Ovary (tissue), 9 donors: ENCODE results near the gene LIPT1. TPM values are rescaled to one million over a fixed set of nuclear protein-coding genes. Genes with fewer than 3 reads are reported as not detected.
A peak's percentile ranks its signal among the peaks of the same experiment; 100 is the strongest.

Experiments
- DNase-seq, 5 donors: peaks; one replicate each; pipeline ENCODE4 v3.0.0-alpha.2; 2019 to 2020
- H3K27ac ChIP-seq, 2 donors: fragments of 200-600 bp; one replicate each; pipeline versions ENCODE4 v1.5.1 to v1.8.0; 2019 to 2022
- H3K27me3 ChIP-seq: fragments of 200-600 bp; one replicate; pipeline ENCODE4 v1.8.0; 2022
- H3K36me3 ChIP-seq: fragments of 200-600 bp; sonication (generic); one replicate; pipeline ENCODE4 v1.5.1; 2019
- H3K4me1 ChIP-seq: one replicate; pipeline ENCODE4 v1.8.1; 2013; ENCODE audit warnings: mild to moderate bottlenecking, moderate library complexity; ENCODE audit not compliant: insufficient read depth
- H3K4me3 ChIP-seq: fragments of 200-600 bp; sonication (generic); one replicate; pipeline ENCODE4 v1.5.1; 2017
- H3K9me3 ChIP-seq, 2 donors: fragments of 200-600 bp in 1 of 2; sonication (generic) in 1 of 2; one replicate each; pipeline versions ENCODE4 v1.5.1 to v1.8.1; 2013 to 2019; ENCODE audit warnings: mild to moderate bottlenecking in 1 of 2, moderate library complexity in 1 of 2
- CTCF ChIP-seq, 3 donors: fragments of 450-650 bp in 2 of 3; fragments of 200-600 bp in 1 of 3; IDR thresholded peaks; one replicate each; pipeline versions ENCODE4 v1.5.1 to v1.8.0; 2016 to 2022; ENCODE audit warnings: antibody characterized with exemption in 3 of 3, mild to moderate bottlenecking in 1 of 3
- EP300 ChIP-seq: sonication (generic); formaldehyde crosslinking; IDR thresholded peaks from one replicate; pipeline ENCODE4 v1.6.1; 2017; ENCODE audit warnings: antibody characterized with exemption
- POLR2A ChIP-seq: fragments of 450-650 bp; IDR thresholded peaks from one replicate; pipeline ENCODE4 v1.6.1; 2017; ENCODE audit warnings: antibody characterized with exemption, mild to moderate bottlenecking, moderate library complexity
- whole genome bisulfite sequencing, 3 donors: extraction: QIAGEN DNeasy Blood & Tissue Kit in 1 of 3; methylation state at CpG; one replicate each; pipeline versions ENCODE4 v1.1.5 to v1.1.7; 2013 to 2017; 5-methylcytosine and 5-hydroxymethylcytosine counted together
- intact Hi-C, 4 donors: fragments of 100-400 bp; cut with DNase I; formaldehyde crosslinking; loops; one replicate each; pipeline versions ENCODE4 v1.11.0 to v1.15.1; 2022 to 2023
- polyA plus RNA-seq, 2 donors: library from polyadenylated mRNA; stranded (reverse); fragments of 200-250 nt in 1 of 2; fragments of 350-450 nt in 1 of 2; fragmentation: Illumina TruSeq in 1 of 2; extraction: RNeasy Lipid Tissue Mini Kit (QIAGEN cat#74804) in 1 of 2; gene quantifications; one replicate each; pipeline ENCODE4 v1.2.3, GENCODE V29; 2013 to 2014
- total RNA-seq, 7 donors: library from RNA; depleted of rRNA in 2 of 7; stranded (reverse); fragments of >200 nt in 2 of 7; fragmentation: NEBNext Ultra II Directional in 3 of 7; extraction: Animal tissue kit (Norgen Biotek cat#: 25700) in 3 of 7; gene quantifications; one replicate each; pipeline versions ENCODE4 v1.1.0 to v1.2.4, GENCODE V29; 2016 to 2023
- donor health status: DM: no; HTN: no; CAD: no; lungs with moderate emphysema.
- donor health status: DM: no; HTN: no; CAD: no.
- donor health status: Bipolar disorder and iron deficiency.
- donor health status: DM: yes; HTN: yes; CAD: no.
- donor health status: DM: no; HTN: no; CAD: no.
- donor health status: DM: yes; HTN: yes; CAD: no.

The LIPT1 gene
- total and polyA plus RNA-seq, 9 donors = 6.2 to 14.6 (median 10.1) TPM

GRCh38 chr2:99181624-99182000, 26.8 kb downstream of the LIPT1 start:
- no peak for TF ChIP-seq POLR2A
- no peak for TF ChIP-seq CTCF (IDR thresholded peaks at IDR 0.05)
- no peak for TF ChIP-seq EP300
- intact Hi-C loops = loop anchor here in 2 of 4 donors (10.0 kb wide), 2 partner anchors 153 to 303 kb away; partner anchors contain the start of genes EIF5B (in 2 of the 2) and TXNDC9 (in 2 of the 2)
- Histone ChIP-seq H3K9me3 (no peaks in the 10 kb centered on the region), H3K4me3 (peak overlapping the region; percentile 78), H3K36me3 (no peaks in the 10 kb centered on the region), H3K27ac (no peak overlapping the region), H3K4me1 (peaks cover 10% of the 10 kb centered on the region), H3K27me3 (no peaks in the 10 kb centered on the region)
- WGBS, 3 donors = 0 to 5% (median 1%) methylated on average over 4 of the region's 4 CpGs
- no peak for DNase-seq

- Histone ChIP-seq H3K4me1 (peaks cover 10% of the 10 kb centered on the region), H3K27ac (no peak overlapping the region), H3K4me3 (no peak overlapping the region), H3K36me3 (no peaks in the 10 kb centered on the region), H3K9me3 (no peaks in the 10 kb centered on the region), H3K27me3 (no peaks in the 10 kb centered on the region)
- DNase-seq = no peak
- 93 to 96% (median 94%) methylated on average over 3 of the region's 3 CpGs for WGBS, 3 donors
- intact Hi-C loops = loop anchor here in 2 of 4 donors (10.0 kb wide), 2 partner anchors 152 to 302 kb away; partner anchors contain the start of genes EIF5B (in 2 of the 2) and TXNDC9 (in 2 of the 2)
- TF ChIP-seq POLR2A (no peak), EP300 (no peak), CTCF (IDR thresholded peaks at IDR 0.05) (no peak)
Observed at GRCh38 chr2:99183025-99183424, 28.3 kb downstream of the LIPT1 start.

GRCh38 chr2:99184811-99185210, 30.0 kb downstream of the LIPT1 start:
- no peak for TF ChIP-seq CTCF (IDR thresholded peaks at IDR 0.05)
- TF ChIP-seq EP300 = no peak
- TF ChIP-seq POLR2A = no peak
- 62 to 80% (median 75%) methylated on average over 6 of the region's 6 CpGs for WGBS, 3 donors
- peaks cover 7% of the 10 kb centered on the region for H3K4me1 ChIP-seq
- H3K27me3 ChIP-seq = no peaks in the 10 kb centered on the region
- H3K4me3 ChIP-seq = no peak overlapping the region
- no peaks in the 10 kb centered on the region for H3K36me3 ChIP-seq
- intact Hi-C loops = loop anchor here in 2 of 4 donors (10.0 kb wide), 2 partner anchors 150 to 300 kb away; partner anchors contain the start of genes EIF5B (in 2 of the 2) and TXNDC9 (in 2 of the 2)
- no peak overlapping the region for H3K27ac ChIP-seq
- H3K9me3 ChIP-seq = no peaks in the 10 kb centered on the region
- DNase-seq = no peak

- DNase-seq = no peak
- no peaks in the 10 kb centered on the region for H3K9me3 ChIP-seq
- H3K36me3 ChIP-seq = no peaks in the 10 kb centered on the region
- H3K27ac ChIP-seq = no peak overlapping the region
- peaks cover 1% of the 10 kb centered on the region for H3K4me1 ChIP-seq
- TF ChIP-seq EP300 (no peak), CTCF (IDR thresholded peaks at IDR 0.05) (no peak), POLR2A (no peak)
- intact Hi-C loops = loop anchor here in 2 of 4 donors (10.0 kb wide), 2 partner anchors 148 to 298 kb away; partner anchors contain the start of genes EIF5B (in 2 of the 2) and TXNDC9 (in 2 of the 2)
- no peak overlapping the region for H3K4me3 ChIP-seq
- no peaks in the 10 kb centered on the region for H3K27me3 ChIP-seq
Observed at GRCh38 chr2:99187011-99187410, 32.2 kb downstream of the LIPT1 start.
